NOMO-1 treated with DMSO at 0.1 percent for 48 hours (cell line): ENCODE data around the gene BUB3.
A peak's percentile ranks its signal among the peaks of the same experiment; 100 is the strongest.

ENCODE experiments used
- DNase-seq: peaks from one replicate; lab custom pipeline; 2025; ENCODE audit not compliant: unreplicated experiment; lab: John Stamatoyannopoulos, UW

The BUB3 gene, protein sequence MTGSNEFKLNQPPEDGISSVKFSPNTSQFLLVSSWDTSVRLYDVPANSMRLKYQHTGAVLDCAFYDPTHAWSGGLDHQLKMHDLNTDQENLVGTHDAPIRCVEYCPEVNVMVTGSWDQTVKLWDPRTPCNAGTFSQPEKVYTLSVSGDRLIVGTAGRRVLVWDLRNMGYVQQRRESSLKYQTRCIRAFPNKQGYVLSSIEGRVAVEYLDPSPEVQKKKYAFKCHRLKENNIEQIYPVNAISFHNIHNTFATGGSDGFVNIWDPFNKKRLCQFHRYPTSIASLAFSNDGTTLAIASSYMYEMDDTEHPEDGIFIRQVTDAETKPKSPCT

DNA sequence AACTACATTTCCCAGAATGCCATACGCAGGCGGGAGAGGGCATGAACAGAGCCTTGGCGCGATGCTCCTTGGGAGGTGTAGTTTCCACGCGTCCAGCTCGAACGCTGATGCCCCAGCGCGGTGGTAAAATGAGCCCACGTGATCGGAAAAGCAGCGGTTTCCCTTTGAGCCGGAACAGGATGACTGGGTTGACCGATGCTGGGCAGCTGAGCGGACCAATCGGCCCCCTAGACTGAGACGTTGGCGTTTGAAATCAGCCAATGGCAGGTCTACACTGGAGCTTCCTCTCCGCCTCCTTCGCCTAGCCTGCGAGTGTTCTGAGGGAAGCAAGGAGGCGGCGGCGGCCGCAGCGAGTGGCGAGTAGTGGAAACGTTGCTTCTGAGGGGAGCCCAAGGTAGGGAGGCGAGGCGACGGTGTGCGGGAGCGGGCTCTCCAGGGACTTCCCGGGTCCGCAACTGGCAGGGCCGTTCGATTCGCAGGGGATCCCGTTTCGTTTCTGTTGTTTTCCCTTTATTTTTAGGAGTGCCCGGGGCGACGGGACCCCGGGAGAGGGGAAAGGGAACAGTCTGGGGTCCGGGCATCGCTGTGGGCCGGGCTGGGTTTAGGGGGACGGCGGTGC lies at the start of gene BUB3:
Gene BUB3 (plus strand): TSS at position 311 of the 619 bp plus-strand sequence. CDS start 516 bp downstream, outside the sequence.
- DNase-seq = peak; percentile 99

DNA sequence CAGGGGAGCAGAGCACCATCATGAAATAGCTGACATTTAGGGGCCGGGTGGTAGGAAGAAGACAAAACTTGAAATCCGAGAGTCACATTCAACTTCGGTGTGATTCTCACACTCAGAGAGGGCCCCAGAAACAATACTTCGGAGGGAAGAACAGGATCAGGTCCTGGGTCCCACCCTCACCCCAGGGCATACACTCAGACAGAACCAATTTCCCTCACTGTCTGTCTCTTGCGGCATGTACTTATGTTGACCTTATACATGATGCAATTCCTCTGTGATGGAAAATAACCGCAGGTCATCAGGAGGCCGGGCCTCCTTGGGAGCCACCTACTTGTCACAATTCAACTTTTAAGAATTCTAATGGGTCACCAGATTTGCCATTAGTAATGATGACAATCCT lies 44.7 kb upstream of the BUB3 start:
- DNase-seq = no peak

DNA sequence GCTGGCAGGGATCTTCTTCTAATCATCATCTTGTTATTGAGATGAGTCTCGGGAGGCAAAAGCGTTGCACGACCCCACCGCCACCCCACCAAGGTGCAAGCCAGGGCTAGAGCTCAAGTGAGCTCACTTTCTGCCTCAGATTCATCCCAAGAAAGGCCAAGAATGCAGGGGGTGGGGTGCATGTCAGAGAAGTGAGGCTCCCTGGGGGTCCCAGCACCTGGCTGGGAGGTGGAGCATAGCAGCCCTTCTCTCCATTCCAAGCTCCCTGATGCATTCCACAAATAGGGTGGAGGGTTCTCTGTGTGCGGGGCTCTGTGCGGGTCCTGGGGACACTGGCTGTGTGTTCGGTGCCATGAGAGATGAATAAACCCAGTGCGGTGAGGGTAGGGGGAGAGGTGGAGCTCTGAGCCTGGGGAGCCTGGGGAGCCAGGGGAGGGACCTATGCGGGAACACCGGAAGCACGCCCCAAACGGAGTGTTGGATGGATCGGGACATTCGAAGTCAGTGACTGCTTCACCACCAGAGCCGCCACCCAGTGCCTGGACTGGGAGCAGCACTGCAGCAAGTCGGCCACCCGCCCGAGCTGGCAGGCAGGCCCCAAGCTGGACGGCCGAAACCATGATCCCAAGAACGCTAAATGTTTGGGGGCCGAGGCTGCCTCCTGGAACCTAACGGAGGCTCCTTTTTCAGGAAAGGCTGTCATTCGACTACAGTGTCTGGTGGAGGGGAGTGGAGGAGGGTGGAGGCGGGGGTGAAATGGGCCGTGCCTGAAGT lies 36.4 kb upstream of the BUB3 start:
- DNase-seq = no peak

DNA sequence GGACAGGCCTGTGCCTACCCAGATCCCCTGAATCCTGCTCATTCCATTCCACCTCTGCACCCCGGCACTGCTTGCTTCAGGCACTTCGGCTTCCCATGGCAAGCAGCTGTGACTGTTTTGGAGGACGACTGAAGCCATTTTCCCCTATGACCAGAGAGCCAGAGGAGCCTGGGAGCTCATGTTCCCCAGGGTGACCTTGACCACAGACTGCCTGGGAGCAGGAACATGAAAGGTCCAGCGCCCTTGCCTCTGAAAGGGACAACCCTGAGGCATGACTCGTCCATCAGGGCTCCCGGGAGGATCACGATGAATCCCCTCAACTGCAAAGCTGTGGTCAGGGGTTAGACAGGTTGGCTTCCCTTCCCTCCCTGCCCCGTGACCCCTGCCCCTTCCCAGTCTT lies 35.1 kb upstream of the BUB3 start:
- DNase-seq = no peak

DNA sequence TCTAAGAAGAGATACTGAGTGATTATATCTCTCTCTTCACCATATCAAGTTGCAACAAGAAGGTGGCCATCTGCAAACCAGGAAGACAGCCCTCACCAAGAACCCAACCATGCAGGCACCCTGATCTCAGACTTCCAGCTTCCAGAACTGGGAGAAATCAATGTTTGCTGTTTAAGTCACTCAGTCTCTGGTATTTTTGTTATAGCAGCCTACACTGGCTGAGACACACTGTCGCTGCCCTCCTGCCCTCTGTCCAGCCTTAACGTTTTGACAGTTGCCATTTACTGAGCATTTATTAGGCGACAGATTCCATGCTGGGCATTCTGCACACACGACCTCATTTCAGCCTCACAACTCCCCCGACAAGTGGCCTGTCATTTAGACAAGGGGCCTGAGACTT lies 28.0 kb upstream of the BUB3 start:
- no peak for DNase-seq

DNA sequence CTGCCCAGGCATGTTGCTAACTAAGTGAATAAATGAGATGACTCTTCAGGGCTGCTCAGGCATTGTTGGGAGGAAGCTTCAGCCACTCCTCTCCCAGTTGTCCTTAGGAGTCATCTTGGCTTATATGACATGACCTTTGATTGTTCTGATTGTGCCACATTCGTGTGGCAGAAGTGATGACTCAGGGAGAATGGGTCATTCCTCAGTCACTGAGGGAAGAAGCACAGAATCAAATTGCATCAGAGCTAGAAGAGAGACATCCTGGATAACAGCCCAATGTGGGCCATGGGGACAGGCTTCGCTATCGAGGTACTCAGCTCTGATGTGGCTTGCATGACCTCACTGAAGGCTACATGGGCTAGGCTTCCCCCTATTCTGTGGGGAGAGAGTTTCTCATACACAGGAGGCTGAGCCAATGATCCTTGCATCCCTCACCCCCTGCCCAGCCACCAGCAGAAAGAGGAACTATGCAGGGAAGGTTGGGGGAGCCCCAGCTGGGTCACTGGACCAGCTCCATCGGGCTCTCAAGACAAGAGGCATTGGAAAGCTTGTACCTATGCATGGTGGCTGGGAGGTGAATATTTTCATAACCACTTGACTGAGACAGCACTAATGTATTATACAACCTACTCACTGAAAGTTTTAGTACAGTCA lies 24.5 kb upstream of the BUB3 start:
- DNase-seq = no peak

DNA sequence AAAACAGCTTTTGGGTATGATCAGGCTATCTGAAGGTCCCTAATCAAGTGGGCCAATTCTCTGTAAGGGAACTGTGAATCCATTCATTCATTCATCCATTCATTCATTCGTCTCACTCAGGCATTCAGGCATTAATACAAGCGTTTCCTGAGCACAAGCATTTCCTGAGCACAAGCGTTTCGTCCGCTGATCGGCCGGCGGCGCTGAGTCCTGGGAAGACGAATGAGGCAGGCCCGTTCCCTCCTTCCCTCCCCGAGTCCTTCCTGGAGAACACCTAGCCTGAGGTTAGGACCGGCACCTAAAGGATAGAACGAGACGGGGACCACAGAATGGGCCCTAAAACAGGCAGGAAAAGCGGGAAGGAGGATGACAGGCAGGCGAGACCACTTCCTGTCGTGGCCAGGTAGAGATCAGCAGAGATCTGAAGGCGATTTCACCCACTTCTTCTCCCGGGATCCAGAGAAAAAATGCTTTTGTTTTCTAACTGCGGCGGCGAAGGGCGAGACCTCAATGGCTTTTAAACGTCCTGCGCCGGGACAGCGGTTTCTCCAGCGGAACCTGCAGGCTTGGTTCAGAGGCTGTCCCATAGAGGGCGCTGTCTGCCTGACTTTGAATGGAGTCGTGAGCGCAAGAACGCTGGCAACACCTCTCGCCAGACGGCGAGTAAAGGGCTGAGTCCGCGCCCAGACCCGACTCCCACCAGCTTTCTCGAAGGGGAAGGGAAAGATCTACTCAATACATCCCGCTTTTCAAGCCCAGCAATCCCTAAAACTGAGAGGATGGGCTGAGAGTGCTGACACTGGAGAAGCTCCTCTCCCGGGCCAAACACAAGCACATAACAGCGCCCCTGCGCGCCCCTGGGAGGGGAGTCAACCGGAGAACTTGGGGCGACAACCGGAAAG lies 21.4 kb upstream of the BUB3 start:
- peak; percentile 78 for DNase-seq

DNA sequence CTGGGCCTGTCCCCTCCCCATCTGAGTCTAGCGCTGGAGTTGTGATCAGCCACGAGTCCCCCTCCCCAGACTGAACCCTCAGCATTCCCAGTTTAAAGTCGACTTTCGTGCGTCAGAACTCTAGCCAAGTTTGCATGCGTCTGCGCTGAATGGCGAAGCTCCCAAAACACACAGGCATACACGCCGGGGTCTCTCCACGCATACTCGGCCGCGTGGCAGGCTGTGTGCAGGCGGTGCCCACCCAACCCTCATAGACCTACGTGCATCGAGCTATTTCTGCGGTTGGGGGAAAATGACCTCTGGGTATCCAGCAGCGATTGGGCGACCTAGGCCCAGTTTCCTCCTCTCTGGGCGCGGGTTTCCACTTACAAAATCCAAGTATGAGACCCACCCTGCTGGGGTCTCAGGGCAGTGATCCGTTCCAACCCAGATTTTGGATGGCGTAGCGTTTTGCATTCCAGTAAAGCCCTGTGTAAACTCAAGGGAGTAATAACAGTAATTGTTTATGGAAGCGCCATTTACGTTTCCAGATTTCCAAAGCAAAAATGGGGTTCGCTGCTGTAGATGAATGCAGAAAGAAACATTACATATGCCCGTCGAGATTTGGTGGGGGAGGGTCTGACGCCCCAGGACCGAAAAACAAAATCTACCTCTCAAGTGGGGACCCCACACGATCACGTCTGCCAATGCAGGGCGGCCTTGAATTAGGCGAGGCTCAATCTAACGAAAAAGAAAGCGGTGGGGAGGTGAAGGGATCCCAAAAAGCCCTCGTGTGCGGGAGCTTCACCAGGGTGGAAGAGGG lies 20.5 kb upstream of the BUB3 start:
- no peak for DNase-seq

DNA sequence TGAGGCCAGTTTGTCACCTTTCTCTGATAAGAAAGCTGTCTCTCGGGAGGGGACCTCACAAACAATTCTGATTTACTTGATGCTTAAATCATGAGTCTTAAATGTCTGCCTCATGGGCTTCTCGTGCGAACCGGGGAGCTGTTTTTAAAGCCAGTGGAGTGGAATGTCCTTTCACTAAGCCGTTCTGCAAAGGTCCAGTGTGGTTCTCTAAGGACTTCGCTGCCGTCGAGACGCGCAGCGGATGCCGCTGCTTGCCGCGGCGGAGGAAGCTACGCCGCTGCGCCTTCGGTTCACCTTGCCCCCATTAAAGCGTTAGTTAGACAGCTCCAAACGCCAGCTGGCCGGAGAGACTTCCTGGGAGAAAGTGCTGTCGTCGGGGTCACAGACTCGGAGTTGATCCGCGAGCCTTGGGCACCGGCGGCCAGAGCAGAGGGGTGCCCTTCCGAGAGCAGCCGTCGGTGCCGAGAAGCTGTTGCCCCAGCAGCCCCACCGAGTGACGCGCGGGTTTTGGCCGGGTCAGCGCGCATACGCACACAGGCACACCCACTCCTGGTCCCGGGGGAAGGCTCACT lies 19.8 kb upstream of the BUB3 start:
- no peak for DNase-seq

DNA sequence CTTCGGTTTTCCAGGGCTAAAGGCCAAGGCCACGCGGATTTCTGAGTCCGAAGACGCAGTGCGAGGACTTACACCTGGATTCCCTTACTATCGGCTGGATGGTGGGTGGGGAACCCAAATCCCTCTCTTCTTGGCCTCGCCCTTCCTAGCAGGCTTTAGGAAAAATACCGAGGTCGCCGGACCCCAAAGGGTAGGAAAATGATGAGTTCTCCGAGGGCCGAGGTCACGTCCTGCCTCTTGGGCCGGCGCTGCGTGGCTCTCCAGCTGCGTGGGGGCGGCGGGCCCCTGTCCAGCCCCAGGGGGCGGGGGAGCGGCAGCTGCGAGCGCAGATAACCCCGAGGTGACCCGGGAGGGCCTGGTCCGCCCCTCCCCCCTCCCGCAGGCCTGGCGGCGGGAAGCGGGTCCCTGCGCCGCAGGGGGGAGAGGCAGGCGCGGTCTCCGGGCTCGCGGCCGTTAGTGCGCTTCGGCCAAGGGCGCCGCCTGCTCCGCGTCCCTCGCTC lies 19.2 kb upstream of the BUB3 start:
- no peak for DNase-seq

DNA sequence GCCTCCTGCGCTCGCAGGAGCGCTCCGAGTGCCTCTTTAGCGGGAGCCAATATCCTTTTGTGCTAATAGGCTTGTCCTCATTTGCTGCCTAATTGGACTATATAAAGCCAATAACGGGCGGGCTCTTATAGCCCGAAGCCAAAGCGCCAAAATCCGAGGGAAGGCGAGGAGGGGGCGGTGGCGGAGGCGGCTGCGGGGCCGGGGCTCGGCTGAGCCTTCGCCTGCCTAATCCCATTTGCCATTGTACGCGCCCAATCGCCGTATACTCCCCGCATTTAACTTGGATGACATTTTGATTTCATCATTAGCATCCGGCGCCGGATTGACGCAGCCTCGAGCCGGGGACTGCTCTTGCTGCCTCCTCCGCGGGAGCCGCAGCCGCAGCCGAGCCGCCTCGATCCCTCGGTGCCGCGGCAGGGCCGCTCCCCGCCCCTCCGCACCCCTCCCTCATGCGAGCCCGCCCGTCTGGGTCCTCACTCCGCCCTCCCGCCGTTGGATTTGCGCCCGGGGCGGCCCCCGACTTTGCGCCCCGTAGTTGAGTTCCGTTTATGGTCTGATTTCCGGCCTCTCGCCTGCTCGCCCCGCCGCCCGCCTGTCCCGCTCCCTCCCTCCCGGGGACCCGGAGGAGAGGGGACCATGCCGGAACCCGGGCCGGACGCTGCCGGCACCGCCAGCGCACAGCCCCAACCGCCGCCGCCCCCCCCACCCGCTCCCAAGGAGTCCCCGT lies 18.6 kb upstream of the BUB3 start, which contains the start of gene HMX3:
Gene HMX3 (plus strand): TSS at position 556 of the 727 bp plus-strand sequence. CDS start 81 bp downstream, at position 637.
- peak; percentile 23 for DNase-seq

DNA sequence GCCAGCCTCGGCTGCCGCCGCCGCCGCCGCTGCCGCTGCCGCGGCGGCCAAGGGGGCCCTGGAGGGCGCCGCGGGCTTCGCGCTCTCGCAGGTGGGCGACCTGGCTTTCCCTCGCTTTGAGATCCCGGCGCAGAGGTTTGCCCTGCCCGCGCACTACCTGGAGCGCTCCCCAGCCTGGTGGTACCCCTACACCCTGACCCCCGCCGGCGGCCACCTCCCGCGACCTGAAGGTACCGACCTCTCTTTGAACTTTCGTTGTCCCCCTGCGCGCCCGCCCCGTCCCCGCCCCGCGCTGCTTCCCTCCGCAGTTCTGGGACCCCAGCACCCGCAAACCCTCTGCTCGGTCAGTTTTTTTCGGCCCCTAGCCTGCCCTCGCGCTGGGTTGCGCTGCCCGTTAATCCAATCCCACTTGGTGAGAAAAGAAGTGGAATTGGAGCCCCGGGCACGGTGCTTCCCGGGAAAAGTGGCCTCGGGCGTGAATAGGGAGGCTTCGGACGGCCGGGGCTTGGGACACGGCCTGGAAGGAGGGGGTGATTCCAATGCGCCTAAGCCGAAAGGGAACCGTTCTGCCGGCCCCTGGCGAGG lies 17.9 kb upstream of the BUB3 start:
- no peak for DNase-seq

DNA sequence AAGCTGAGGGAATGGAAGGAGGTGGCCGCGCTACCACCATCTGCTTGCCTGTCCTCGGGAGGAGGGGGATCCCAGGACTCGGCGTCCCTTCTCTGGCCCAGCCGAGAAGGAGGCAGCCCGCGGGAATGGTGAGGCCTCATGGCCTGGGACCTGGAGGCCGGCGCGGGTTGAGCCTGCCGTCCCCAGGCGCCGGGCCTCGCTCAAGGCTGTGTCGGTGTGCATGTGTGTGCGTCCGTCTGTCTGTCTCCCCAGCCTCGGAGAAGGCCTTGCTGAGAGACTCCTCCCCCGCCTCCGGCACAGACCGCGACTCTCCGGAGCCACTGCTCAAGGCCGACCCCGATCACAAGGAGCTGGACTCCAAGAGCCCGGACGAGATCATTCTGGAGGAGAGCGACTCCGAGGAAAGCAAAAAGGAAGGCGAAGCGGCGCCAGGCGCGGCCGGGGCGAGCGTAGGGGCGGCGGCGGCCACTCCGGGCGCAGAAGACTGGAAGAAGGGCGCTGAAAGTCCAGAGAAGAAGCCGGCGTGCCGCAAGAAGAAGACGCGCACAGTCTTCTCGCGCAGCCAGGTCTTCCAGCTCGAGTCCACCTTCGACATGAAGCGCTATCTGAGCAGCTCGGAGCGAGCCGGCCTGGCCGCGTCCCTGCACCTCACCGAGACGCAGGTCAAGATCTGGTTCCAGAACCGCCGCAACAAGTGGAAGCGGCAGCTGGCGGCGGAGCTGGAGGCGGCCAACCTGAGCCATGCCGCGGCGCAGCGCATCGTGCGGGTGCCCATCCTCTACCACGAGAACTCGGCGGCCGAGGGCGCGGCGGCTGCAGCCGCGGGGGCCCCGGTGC lies 17.2 kb upstream of the BUB3 start:
- peak; percentile 60 for DNase-seq

DNA sequence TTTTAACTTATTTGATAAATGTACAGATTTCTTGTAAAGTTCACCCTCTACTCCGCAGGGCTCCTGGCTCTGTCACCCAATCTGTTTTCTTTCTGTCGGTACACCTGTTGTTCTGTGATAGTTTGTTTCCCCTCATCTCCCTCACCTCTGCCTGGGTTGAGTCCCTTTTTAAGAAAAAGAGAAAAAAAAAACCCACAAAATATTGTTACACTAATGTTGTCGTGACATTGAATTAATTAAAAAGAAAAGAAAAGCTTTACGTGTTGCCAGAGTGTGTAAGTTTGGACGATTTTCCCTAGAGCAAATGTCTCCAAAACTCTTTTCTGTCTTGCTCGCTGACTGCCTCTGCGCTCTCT lies 15.1 kb upstream of the BUB3 start:
- DNase-seq = no peak

DNA sequence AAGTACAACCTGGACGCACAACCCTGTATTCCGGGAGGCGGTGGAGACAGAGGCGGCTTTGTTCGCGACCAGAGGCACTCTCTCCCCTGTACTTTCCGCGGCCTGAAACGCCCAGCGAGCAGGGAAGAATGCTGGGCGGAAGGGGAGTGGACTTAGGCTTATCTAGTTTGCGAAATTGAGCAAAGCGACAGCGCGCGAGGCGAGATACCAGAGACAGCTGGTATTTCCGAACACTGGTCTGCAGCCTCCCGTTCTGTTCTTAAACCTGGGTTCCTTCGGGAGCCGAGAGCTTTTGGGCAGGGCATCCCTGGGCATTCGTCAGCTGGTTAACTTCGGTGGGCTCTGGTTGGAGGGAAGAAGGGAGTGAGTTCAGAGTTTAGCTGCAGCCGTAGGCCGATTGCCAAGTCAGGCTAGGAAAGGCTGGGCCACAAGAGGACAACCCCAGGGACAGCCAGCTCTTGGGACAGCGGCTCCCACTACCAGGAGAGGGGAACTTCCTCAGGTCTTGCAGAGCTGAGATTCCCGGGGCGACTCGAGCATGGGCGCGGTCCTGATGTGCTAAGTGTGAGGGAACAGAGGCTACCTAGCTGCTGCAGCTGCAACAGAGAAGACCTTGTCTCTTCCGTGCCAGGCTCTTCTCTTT lies 14.6 kb upstream of the BUB3 start:
- DNase-seq = no peak

DNA sequence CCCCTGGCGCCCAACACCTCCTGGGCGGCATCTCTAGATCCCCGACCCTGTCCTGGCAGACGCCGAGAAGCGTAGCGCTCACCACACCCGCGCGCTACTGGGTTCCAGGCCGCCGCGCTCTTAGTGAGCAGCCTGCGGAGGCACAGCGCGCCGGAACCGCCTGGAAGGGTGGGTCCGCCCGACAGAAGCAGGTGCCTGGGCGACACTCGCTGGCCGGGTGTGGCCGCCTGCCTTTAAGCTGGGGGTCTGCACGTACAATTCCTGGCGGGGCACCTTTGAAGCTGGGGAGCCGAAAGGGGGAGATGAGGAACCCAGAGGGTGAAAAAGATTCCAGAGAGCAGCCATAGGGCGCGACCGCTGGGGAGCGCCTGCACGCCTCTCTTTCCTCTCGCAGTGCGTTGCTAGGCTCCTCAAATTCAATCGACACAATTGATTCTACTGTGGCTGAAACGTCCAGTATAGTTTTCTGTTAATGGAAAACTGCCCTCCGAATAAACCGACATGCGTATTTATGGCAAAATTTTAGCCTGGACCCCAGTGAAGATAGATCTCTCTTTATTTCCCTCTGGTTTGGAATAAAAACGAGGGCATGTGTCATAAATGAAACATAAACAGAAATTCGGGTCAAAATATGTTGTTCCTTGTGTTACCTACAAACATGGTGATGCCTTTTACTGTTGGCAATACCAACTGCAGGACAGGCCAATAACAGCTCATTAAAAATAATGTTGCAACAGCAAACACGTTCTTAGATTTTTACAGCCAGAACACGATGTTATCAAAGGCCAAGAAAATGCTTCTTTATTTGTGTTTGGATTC lies 13.8 kb upstream of the BUB3 start:
- DNase-seq = no peak
